AML-193 (cell line): ENCODE measurements around the gene METTL5.

Experiments used
- DNase-seq, 2 experiments: peaks; one replicate each; lab custom pipeline; 2025; lab: John Stamatoyannopoulos, UW

The METTL5 gene

DNA sequence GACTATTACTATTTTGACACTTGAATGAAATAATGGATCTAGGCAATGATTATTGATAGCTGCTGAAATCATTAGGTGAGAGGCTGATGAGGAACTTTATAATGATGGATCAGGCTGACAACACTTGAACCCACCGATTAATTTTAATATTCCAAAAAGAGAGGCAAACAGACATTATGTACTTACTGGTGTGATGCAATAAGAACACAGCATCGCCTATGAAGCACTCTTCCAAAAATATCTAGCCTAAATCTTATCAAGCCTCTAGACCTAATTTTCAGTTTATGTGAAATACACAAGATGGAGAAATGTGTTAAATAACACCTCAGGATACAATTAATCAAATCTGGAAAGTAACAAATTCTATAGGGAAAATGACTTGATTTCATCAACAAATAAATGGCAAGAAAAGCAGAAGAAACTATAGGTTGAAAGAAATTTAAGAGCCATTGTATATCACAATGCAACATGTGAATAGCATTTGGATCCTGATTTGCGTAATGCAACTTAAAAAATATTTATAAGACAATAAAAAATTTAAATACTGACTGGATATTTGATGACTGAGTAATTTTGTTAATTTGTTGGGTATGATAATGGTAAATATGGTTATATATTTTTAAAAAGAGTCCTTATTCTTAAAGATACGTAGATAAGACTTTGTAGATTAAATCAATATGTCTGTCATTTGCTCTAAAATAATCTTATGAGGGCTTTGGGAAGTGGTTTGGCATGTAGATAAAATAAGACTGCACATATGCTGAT, 43.3 kb downstream of the METTL5 start:
- no peak for DNase-seq

DNA sequence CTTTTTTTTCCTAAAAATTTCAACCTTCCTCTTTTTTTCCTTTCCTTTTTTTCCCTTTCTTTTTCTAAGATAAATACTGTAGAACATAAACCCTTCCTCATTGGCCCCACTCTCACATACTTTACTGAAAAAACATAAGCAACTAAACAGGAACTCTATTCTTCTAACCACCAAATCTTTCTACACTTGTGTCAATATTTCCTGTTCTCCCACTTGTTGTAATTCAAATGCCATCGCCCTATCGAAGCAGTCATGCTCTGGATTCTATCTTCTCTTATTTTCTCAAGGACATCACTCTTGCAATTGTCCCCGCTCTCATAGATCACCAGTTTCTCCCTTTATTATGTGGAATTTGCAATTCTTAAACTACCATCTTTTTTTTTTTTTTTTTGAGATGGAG, 46.3 kb downstream of the METTL5 start:
- DNase-seq, result no peak

DNA sequence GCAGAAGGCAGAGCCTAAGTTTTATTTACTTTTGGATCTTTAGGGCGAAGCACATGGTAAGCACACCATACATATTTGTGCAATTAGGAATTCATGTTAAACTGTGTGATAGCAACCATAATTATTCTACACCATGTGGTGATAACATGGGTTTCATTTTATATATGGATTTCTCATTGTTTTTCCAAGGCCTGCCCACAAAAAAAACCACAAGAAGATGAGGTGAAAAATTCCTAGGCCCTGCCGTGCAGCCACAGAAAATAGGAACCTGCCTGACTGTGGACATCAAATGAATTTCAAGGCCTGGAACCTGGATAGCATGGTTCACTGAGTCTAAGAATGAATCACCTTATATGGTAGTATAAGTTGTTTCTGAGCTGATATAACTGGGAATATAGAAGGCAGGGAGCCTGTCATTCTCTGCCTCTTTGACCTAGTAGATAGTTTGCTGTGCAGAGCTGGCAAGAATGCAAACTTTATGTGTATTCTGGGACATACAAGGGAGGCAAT, 48.4 kb downstream of the METTL5 start:
- no peak for DNase-seq

DNA sequence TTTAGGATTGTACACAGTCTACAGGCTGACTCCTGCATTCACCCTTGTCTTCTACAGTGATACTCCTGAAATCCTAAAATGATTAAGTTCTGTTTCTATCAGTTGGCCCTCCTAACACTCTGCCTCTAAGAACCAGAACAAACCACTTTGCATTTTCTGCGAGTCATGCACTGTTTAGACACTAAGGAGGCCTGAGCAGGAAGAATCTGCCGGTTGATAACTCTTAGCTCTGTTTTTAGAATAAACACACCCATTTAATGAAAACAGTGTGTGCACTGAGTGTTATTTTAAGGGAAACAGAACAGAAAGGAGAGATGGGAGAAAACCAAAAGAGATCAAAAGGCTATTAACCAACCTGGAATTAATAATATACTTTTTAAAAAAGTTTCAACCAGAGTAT, 48.9 kb downstream of the METTL5 start:
- DNase-seq, result no peak

DNA sequence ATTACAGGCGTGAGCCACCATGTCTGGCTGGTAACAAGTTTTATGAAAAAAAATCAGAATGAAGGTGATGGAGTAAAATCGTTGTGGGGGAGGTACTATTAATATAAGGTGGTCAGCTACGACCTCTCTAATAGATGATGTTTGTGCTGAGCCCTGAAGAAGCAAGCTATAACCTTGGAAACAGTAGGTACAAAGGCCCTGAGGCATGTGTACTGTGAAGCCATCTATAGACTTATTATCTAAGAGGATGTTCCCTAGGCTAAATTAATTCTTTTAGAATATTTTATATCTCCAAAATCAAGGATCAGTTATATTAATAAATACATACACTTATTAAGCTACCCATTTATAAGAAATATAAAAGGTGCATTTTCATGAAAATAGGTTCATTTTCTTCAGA, 49.4 kb downstream of the METTL5 start:
- DNase-seq, result no peak

DNA sequence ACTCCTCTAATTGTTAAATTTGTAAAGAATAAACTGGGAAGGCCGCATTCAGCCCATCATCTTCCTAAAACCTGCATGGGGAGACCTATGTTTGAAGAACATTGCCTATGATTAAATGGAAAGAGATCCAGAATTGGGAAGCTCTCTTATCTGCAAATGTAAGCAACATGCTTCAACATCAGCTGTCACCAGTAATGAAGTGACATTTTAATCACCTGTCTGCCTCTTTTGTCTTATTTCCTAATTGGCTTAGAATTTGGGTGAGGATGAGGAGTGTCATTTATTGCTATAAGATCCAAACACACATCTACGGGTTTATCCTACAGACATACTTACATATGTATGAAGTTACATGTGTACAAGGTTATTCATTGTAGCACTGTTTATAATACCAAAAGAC, 52.1 kb downstream of the METTL5 start:
- DNase-seq, result no peak

DNA sequence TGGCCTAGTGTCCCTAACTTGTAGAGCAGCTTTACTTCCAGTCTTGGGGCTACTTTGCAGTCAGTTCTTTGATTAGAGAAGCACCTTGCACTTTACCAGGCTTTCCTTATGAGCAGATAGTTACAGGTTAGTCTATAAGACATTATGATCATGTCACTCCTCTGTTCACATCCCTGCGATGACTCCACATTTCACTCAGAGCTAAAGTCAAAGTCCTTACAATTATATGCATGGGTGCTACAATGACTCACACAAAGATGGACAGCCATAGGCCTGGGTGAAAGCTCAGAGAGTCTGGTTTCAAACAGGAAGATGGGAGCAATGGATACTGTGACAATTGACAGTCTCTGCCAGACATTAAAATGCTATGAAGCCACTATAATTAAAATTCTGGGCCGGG, 53.1 kb downstream of the METTL5 start:
- no peak for DNase-seq

DNA sequence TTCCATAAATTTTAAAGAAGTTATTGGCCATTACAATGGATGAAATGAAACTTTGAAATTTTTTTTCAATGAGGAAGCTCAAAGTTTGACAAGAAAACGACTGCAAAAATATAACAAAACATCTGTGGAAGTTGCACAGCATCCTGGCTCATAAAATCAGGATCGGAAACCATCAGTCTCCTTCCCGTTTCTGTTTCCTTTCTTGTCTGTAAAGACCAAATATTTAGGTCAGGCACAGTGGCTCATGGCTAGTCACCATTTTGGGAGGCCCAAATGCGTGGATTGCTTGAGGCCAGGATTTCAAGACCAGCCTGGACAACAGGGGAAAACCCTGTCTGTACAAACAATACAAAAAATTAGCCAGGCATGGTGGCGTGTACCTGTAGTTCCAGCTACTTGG, 53.7 kb downstream of the METTL5 start:
- DNase-seq, result no peak

DNA sequence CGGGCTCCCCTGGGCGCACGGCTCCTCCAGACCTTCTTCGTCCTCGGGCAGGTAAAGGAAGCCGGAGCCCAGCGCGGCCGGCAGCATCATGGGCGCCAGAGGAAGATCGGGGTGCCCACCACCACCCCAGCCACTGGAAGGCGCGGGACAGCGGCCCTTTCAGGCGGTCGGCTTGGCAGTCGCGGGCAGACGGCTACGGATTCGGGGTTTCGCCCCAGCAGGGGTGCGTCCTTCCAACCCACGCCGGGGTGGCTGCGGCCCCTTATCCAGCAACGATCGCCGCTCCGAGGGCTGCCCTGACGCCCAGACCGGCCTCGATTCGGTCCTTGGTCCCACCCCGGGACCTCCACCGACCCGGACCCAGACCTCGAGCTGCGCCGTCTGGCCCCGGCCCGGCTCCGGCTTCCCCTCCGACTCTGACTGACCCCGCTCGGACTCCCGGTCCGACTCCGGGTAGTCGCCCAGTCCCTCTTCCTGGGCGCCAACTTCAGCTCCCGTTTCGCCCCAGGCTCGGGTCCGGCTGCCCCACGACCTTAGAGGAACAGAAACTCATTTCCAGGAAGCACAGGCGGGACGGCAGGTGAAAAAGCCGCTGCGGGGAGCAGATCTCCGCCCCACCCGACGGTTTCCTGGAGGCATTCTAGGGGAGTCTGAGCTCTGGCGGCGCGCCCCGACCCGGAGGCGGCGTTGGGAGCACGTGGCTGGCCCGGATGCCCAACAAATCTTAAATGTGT, 56.3 kb downstream of the METTL5 start:
- DNase-seq, result no peak

DNA sequence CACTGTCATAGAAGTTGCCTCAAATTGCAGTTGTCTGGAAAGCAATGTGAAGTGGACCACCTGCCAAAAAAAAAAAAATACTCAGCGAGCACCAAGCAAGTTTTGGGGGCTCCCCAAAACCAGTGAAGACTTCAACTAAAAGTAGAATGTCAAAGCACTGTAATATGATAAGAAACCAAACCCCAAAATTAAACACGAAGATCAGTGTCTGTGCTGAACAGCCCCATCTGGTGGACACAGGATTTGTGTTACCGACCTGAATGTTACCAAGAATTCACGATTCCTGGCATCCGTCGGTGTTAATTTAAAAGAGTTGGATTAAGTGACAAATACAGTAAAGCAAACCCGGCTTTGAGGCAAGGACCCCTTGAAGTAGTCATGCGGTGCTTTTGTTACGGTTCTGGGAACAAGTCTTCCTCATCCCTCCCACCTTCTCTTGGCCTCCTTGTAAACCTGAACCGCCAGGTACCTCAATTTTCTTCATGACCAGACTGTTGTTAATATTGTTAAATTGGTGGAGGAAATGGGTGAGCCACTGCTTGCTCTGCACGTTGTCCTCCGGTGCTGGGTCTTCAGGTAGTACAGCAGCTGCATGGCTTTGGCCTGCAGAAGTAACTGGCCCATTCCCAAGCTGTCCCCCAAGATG, 57.3 kb downstream of the METTL5 start:
- DNase-seq, result peak; percentile 43 to 54

DNA sequence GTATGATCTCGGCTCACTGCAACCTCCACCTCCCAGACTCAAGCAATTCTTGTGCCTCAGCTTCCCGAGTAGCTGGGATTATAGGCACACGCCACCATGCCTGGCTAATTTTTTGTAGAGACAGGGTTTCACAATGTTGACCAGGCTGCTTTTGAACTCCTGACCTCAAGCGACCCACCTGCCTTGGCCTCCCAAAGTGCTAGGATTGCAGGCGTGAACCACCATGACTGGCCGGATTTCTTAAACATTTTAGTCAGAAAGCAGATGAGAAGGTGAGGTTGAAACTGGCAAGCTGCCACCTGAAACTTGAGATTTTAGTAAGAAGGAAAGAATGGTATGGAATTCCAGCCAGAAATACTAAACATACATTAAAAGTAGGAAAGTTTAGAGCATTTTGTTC, 59.2 kb downstream of the METTL5 start:
- DNase-seq, result no peak

DNA sequence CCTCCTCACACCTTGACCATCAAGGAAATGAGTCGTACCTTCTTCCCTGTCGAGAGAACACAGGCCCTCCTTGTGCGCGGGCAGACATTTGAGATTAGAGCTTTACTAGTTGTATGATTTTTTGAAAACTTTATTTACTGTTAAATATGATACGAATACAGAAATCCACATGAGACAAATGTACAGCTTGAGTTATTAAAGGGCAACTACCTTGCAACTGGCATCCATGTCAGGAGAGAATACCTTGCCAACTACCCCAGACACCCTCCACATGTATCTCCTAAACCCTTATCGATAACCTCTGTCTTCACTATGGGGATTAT, 62.8 kb downstream of the METTL5 start:
- DNase-seq, result no peak
